ENCODE results near the gene THRB. TPM values are rescaled to one million over a fixed set of nuclear protein-coding genes. Genes with fewer than 3 reads are reported as not detected.
"Not testable (repeated sequence)": the region's sequence is repeated elsewhere in the genome, so short reads cannot be mapped to it uniquely, and the experiment has no call there.

Gene THRB
- total and polyA plus RNA-seq, 7 experiments from 2014 or later: 0.05 to 1.0 (median 0.16) TPM; not detected in 4

GRCh38 chr3:24110051-24110450, 384.6 kb downstream of the THRB start:
- DNase-seq (no peak), ATAC-seq (no peak)
- H3K9me3 Mint-ChIP-seq: no peaks in the 10 kb centered on the region
- Histone ChIP-seq H3K36me3 (ENCODE audit: control insufficient read depth in 2 of 3, insufficient read depth in 3 of 3, low read length in 3 of 3) (no peaks in the 10 kb centered on the region), H3K27me3 (ENCODE audit: control insufficient read depth in 2 of 2, insufficient read depth in 2 of 2, low read length in 2 of 2) (no peaks in the 10 kb centered on the region), H3K27ac (ENCODE audit: low read depth, low read length) (no peak overlapping the region), H3K9me3 (ENCODE audit: control insufficient read depth in 2 of 3, low read length in 3 of 3) (no peaks in the 10 kb centered on the region), H3K4me1 (ENCODE audit: control insufficient read depth in 2 of 2, insufficient read depth in 2 of 2, low read length in 2 of 2) (no peaks in the 10 kb centered on the region), H3K4me3 (ENCODE audit: low read length) (no peak overlapping the region)
- no peaks in the 10 kb centered on the region for H3K27me3 Mint-ChIP-seq
- H3K27ac Mint-ChIP-seq: no peak overlapping the region
- intact Hi-C loops (cut with micrococcal nuclease): no loop called here
- no peak overlapping the region for H3K4me3 Mint-ChIP-seq
- H3K36me3 Mint-ChIP-seq: no peaks in the 10 kb centered on the region
- ChIA-PET CTCF (no interaction called here), POLR2A (no interaction called here)
- H3K4me1 Mint-ChIP-seq: no peaks in the 10 kb centered on the region

GRCh38 chr3:24101676-24102168, 392.9 kb downstream of the THRB start:
- Mint-ChIP-seq H3K27ac (no peak overlapping the region), H3K36me3 (no peaks in the 10 kb centered on the region), H3K4me1 (no peaks in the 10 kb centered on the region), H3K4me3 (no peak overlapping the region), H3K27me3 (peaks cover 0 to 5% (median 3%) of the 10 kb centered on the region in 5 donors), H3K9me3 (peaks cover 0 to 9% (median 0%) of the 10 kb centered on the region in 11 donors)
- ChIA-PET CTCF (no interaction called here), POLR2A (no interaction called here)
- Histone ChIP-seq H3K36me3 (ENCODE audit: control insufficient read depth in 2 of 3, insufficient read depth in 3 of 3, low read length in 3 of 3) (no peaks in the 10 kb centered on the region), H3K27ac (ENCODE audit: low read depth, low read length) (no peak overlapping the region), H3K4me1 (ENCODE audit: control insufficient read depth in 2 of 2, insufficient read depth in 2 of 2, low read length in 2 of 2) (no peaks in the 10 kb centered on the region), H3K27me3 (ENCODE audit: control insufficient read depth in 2 of 2, insufficient read depth in 2 of 2, low read length in 2 of 2) (no peaks in the 10 kb centered on the region), H3K4me3 (ENCODE audit: low read length) (no peak overlapping the region), H3K9me3 (ENCODE audit: control insufficient read depth in 2 of 3, low read length in 3 of 3) (no peaks in the 10 kb centered on the region)
- no peak for DNase-seq
- intact Hi-C loops (cut with micrococcal nuclease): no loop called here
- ATAC-seq: no peak

DNA sequence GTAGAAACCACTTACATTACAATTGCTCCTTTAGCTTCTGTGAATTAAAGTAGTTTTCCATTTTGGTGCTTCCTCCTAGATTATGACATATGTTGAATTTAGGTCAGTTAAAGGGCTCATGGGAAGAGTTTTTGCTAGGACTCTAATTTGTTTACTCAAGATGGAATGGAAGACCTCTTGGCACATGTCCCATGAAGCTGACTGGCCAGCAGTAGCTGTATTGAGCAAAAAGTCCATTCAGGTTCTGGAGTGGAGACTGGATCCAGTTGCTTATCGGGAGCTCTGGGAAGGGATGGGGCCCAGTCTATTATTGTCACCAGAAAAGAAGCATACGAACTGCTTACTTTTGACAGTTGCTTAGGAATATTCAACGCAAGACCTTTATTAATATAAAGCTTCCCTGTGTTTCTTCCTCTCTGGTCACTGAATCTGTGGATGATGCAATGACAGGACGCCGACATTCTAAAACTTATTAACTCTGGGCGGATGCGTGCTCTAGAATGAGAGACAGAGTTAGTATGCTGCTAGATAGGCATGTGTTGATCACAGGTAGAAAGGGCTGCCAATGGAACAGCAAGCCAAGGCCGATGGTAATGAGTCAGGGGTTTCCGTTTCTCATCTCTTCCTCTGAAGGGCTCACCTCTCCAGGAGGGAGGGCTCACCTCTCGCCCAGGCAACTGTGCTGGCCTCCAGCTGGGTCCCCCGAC, 393.8 kb downstream of the THRB start:
- H3K4me3 Mint-ChIP-seq: no peak overlapping the region
- Histone ChIP-seq H3K4me3 (ENCODE audit: low read length) (no peak overlapping the region), H3K27me3 (ENCODE audit: control insufficient read depth in 2 of 2, insufficient read depth in 2 of 2, low read length in 2 of 2) (no peaks in the 10 kb centered on the region), H3K9me3 (ENCODE audit: control insufficient read depth in 2 of 3, low read length in 3 of 3) (no peaks in the 10 kb centered on the region), H3K36me3 (ENCODE audit: control insufficient read depth in 2 of 3, insufficient read depth in 3 of 3, low read length in 3 of 3) (no peaks in the 10 kb centered on the region), H3K27ac (ENCODE audit: low read depth, low read length) (no peak overlapping the region), H3K4me1 (ENCODE audit: control insufficient read depth in 2 of 2, insufficient read depth in 2 of 2, low read length in 2 of 2) (no peaks in the 10 kb centered on the region)
- no peak for DNase-seq
- no peak overlapping the region for H3K27ac Mint-ChIP-seq
- peaks cover 0 to 11% (median 4%) of the 10 kb centered on the region in 5 donors for H3K27me3 Mint-ChIP-seq
- ChIA-PET POLR2A (interaction anchor here (0.7 kb wide), 1 partner anchor 10 kb away, joined by 3 read pairs; no protein-coding TSS in a partner anchor), CTCF (no interaction called here)
- H3K9me3 Mint-ChIP-seq: peaks cover 0 to 13% (median 0%) of the 10 kb centered on the region in 11 donors
- intact Hi-C loops (cut with micrococcal nuclease): no loop called here
- ATAC-seq: no peak
- H3K4me1 Mint-ChIP-seq: no peaks in the 10 kb centered on the region
- peaks cover 0 to 4% (median 0%) of the 10 kb centered on the region in 5 donors for H3K36me3 Mint-ChIP-seq

DNA sequence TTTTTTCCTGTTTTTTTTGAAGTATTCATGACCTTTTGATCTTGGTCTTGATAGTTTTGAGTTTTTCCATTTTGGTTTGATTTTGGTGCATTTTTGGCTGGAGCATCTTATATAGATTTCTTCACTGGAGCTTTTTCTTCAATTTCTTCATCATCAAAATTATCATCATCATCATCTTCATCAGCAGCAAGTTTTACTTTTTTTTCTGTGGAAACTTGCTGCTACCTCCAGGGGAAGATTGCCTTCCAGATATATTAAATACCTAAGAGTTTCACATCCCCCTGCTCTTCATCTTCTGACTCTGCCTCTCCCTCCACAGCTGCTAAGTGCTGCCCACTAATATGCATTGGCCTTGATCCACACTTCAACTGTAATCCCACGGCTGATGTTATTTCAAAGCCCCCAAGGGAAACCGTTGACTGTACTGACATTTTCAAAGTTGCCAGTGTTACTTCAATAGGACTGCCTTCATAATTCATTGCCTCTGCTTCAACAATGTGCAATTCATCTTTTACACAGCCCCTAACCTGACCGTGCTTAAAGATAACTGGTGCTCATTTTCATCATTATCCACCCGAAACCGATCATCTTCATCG, 397.9 kb downstream of the THRB start:
- H3K4me1 ChIP-seq (ENCODE audit: control insufficient read depth in 2 of 2, insufficient read depth in 2 of 2, low read length in 2 of 2): no peaks in the 10 kb centered on the region
- DNase-seq (no peak), ATAC-seq (no peak)
- H3K9me3 ChIP-seq (ENCODE audit: control insufficient read depth in 2 of 3, low read length in 3 of 3): no peaks in the 10 kb centered on the region
- H3K4me3 Mint-ChIP-seq: no peak overlapping the region
- peaks cover 0 to 4% (median 0%) of the 10 kb centered on the region in 5 donors for H3K36me3 Mint-ChIP-seq
- ChIA-PET POLR2A (no interaction called here), CTCF (no interaction called here)
- H3K9me3 Mint-ChIP-seq: peaks cover 0 to 13% (median 0%) of the 10 kb centered on the region in 11 donors
- peaks cover 0 to 2% (median 0%) of the 10 kb centered on the region in 7 donors for H3K4me1 Mint-ChIP-seq
- intact Hi-C loops (cut with micrococcal nuclease): no loop called here
- H3K27ac ChIP-seq (ENCODE audit: low read depth, low read length): no peak overlapping the region
- H3K27me3 Mint-ChIP-seq: peaks cover 0 to 11% (median 5%) of the 10 kb centered on the region in 5 donors
- H3K36me3 ChIP-seq (ENCODE audit: control insufficient read depth in 2 of 3, insufficient read depth in 3 of 3, low read length in 3 of 3): no peaks in the 10 kb centered on the region
- no peak overlapping the region for H3K4me3 ChIP-seq (ENCODE audit: low read length)
- H3K27me3 ChIP-seq (ENCODE audit: control insufficient read depth in 2 of 2, insufficient read depth in 2 of 2, low read length in 2 of 2): no peaks in the 10 kb centered on the region
- H3K27ac Mint-ChIP-seq: no peak overlapping the region

DNA sequence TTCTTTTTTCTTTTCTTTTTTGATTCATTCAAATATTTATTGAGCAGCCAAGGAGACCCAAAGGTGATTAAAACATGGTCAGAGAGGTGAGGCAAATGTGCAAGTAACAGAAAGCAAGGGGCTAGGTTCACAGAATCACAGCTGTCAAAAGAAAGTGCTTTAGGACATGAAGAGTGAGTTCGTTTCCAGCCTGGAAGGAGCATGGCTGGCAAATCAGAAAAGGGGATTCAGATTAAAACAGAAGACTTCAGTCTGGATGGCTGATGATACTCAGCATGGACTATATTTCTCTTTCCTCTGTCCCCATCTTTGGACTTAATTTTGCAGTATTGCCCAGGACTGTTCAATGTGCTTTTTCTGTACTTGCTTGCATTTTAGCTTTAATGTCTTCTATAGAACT, 398.4 kb downstream of the THRB start:
- intact Hi-C loops (cut with micrococcal nuclease): no loop called here
- Mint-ChIP-seq H3K27me3 (peaks cover 0 to 11% (median 5%) of the 10 kb centered on the region in 5 donors), H3K36me3 (peaks cover 0 to 4% (median 0%) of the 10 kb centered on the region in 5 donors), H3K4me1 (peaks cover 0 to 2% (median 0%) of the 10 kb centered on the region in 7 donors), H3K4me3 (no peak overlapping the region), H3K27ac (no peak overlapping the region), H3K9me3 (peaks cover 0 to 13% (median 0%) of the 10 kb centered on the region in 11 donors)
- Histone ChIP-seq H3K27ac (ENCODE audit: low read depth, low read length) (no peak overlapping the region), H3K27me3 (ENCODE audit: control insufficient read depth in 2 of 2, insufficient read depth in 2 of 2, low read length in 2 of 2) (no peaks in the 10 kb centered on the region), H3K4me1 (ENCODE audit: control insufficient read depth in 2 of 2, insufficient read depth in 2 of 2, low read length in 2 of 2) (no peaks in the 10 kb centered on the region), H3K36me3 (ENCODE audit: control insufficient read depth in 2 of 3, insufficient read depth in 3 of 3, low read length in 3 of 3) (no peaks in the 10 kb centered on the region), H3K4me3 (ENCODE audit: low read length) (no peak overlapping the region), H3K9me3 (ENCODE audit: control insufficient read depth in 2 of 3, low read length in 3 of 3) (no peaks in the 10 kb centered on the region)
- POLR2A ChIA-PET: no interaction called here
- ATAC-seq (no peak), DNase-seq (no peak)
- CTCF ChIA-PET: no interaction called here

GRCh38 chr3:24094818-24095217, 399.8 kb downstream of the THRB start:
- H3K4me3 Mint-ChIP-seq; ATAC-seq; H3K36me3 Mint-ChIP-seq; H3K36me3 ChIP-seq (ENCODE audit: control insufficient read depth in 2 of 3, insufficient read depth in 3 of 3, low read length in 3 of 3); H3K27ac Mint-ChIP-seq; DNase-seq; H3K27ac ChIP-seq (ENCODE audit: low read depth, low read length); H3K4me1 ChIP-seq (ENCODE audit: control insufficient read depth in 2 of 2, insufficient read depth in 2 of 2, low read length in 2 of 2); H3K4me3 ChIP-seq (ENCODE audit: low read length); H3K4me1 Mint-ChIP-seq; H3K27me3 ChIP-seq (ENCODE audit: control insufficient read depth in 2 of 2, insufficient read depth in 2 of 2, low read length in 2 of 2); intact Hi-C loops (cut with micrococcal nuclease); CTCF ChIA-PET; POLR2A ChIA-PET; H3K9me3 ChIP-seq (ENCODE audit: control insufficient read depth in 2 of 3, low read length in 3 of 3): not testable (repeated sequence)
- Mint-ChIP-seq H3K9me3 (peaks cover 0 to 11% (median 0%) of the 10 kb centered on the region in 11 donors), H3K27me3 (peaks cover 0 to 11% (median 5%) of the 10 kb centered on the region in 5 donors)

- ChIA-PET CTCF (no interaction called here), POLR2A (no interaction called here)
- Mint-ChIP-seq H3K4me3 (no peak overlapping the region), H3K9me3 (peaks cover 0 to 2% (median 0%) of the 10 kb centered on the region in 11 donors), H3K27me3 (peaks cover 0 to 7% (median 0%) of the 10 kb centered on the region in 5 donors), H3K27ac (no peak overlapping the region), H3K4me1 (no peaks in the 10 kb centered on the region), H3K36me3 (no peaks in the 10 kb centered on the region)
- H3K9me3 ChIP-seq (ENCODE audit: control insufficient read depth in 2 of 3, low read length in 3 of 3): no peaks in the 10 kb centered on the region
- H3K27me3 ChIP-seq (ENCODE audit: control insufficient read depth in 2 of 2, insufficient read depth in 2 of 2, low read length in 2 of 2): no peaks in the 10 kb centered on the region
- H3K4me3 ChIP-seq (ENCODE audit: low read length): no peak overlapping the region
- H3K36me3 ChIP-seq (ENCODE audit: control insufficient read depth in 2 of 3, insufficient read depth in 3 of 3, low read length in 3 of 3): no peaks in the 10 kb centered on the region
- intact Hi-C loops (cut with micrococcal nuclease): no loop called here
- H3K4me1 ChIP-seq (ENCODE audit: control insufficient read depth in 2 of 2, insufficient read depth in 2 of 2, low read length in 2 of 2): no peaks in the 10 kb centered on the region
- ATAC-seq: no peak
- DNase-seq: no peak
- no peak overlapping the region for H3K27ac ChIP-seq (ENCODE audit: low read depth, low read length)
These were observed 405.9 kb downstream of the THRB start for GRCh38 chr3:24088782-24089181.

Data from naive thymus-derived CD4-positive, alpha-beta T cell (primary cell).